Stimulated activated CD8-positive, alpha-beta memory T cell treated with anti-CD3 and anti-CD28 coated beads, Interleukin-7, amount 100 ng/mL, for 4 hours (primary cell): ENCODE results near the gene MSANTD1.
A peak's percentile ranks its signal among the peaks of the same experiment; 100 is the strongest.

Source experiments
- DNase-seq, 2 donors: peaks; one replicate each; pipeline ENCODE4 v3.0.0-alpha.2; 2020; ENCODE audit warnings: low read depth in 2 of 2

The MSANTD1 gene

GRCh38 chr4:3248811-3249661 lies at the start of gene MSANTD1:
MSANTD1 (plus strand) TSS chr4:3249159; CDS start chr4:3249223, 64 bp downstream.
- DNase-seq, result no peak

- DNase-seq, result no peak
Measured at GRCh38 chr4:3199653-3200422, 49.1 kb upstream of the MSANTD1 start.

DNA sequence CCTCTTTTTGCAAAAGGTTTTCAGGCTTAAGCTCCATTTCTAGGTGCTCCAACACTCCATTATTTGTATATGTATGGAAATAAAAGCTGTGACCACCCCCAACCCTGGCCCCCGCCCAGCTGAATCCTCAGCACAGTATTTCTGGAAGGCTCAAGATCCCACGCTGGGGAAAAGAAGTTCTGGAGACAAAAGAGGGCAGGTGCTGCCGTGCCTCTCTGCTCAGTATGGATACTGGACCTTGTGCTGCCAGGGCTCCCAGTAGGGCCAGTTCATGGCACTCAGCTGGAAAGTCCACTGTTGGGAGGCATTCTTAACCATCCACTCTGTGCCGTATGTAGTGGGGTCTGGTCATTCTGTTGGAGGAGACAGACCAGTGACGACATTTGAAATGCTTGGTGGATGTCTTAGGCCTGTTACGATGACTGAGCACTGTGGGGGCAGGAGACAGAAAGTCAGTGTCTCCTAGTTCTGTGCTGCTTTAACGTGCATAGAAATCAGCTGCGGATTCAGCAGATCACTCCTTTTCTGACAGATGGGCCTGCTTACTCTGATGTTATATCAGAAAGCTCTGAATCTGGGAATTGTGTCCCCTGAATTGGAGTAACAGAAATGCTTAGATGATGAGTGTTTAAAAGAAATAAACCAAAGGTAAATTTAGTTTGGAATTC lies 48.4 kb upstream of the MSANTD1 start:
- DNase-seq, result no peak

- DNase-seq, result peak; percentile 39 to 44
Measured at GRCh38 chr4:3201718-3202702, 46.9 kb upstream of the MSANTD1 start.

- DNase-seq, result peak in 1 of 2 donors; percentile 34
Measured at GRCh38 chr4:3202836-3203820, 45.8 kb upstream of the MSANTD1 start.

- DNase-seq, result no peak
Measured at GRCh38 chr4:3203971-3204431, 45.0 kb upstream of the MSANTD1 start.

DNA sequence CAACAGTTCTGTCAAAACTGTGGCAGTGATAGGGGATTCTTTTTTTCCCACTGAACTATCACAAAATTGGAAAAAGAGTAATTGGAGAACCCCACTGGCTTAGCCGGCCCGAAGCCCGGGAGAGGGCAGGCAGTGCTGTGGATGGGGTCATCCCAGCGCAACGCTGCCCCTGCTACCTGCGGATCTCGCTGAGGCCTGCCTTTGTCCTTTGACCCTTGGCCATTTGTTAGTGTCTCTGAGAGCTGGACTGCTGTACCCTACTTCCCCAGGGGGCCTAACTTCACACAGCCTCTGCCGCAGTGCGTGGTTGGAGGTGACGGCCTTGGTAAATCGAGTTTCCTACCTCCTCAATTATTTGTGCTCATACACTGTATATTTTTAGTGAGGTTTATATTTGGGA lies 43.0 kb upstream of the MSANTD1 start:
- DNase-seq, result no peak

- DNase-seq, result no peak
Measured at GRCh38 chr4:3206439-3207100, 42.4 kb upstream of the MSANTD1 start.

GRCh38 chr4:3207531-3208037 lies 41.4 kb upstream of the MSANTD1 start:
- no peak for DNase-seq

DNA sequence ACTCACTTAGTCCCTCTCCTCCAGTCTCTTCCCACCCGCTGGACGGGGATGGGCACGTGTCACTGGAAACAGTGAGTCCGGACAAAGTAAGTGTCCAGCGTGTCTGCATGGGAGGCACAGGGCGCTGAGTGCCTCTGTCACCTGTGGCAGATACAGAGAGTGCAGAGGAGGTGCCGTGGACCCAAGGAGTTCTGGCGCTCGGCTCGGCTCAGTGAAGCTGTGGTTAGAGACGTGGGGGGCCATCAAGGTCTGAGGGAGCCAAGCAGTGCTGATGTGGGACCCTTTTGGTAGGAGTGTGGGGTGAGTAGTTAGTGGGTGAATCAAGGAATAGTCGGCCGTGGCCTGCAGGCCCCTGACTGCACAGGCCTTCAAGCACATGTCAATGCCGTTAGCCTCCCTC lies 40.1 kb upstream of the MSANTD1 start:
- no peak for DNase-seq

- no peak for DNase-seq
Measured at GRCh38 chr4:3209551-3210325, 39.2 kb upstream of the MSANTD1 start.

DNA sequence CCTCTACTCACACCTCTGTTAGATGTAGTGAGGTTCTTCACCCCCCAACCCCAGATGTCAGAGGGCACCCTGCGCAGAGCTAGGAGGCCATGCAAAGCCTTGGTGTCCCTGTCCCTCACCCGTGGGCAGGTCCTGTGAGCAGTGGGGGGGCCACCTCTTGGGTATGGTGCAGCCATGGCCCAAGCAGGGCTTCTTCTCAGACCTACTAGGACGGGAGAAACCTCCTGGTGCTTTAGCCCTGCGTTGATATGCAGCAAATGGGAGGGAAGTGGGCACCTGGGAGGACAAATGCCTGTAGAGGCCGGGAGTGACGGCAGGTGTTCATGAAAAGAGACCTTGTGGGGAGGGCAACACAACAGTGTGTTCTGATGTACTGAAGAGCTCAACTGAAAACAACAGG lies 38.5 kb upstream of the MSANTD1 start:
- DNase-seq, result no peak

DNA sequence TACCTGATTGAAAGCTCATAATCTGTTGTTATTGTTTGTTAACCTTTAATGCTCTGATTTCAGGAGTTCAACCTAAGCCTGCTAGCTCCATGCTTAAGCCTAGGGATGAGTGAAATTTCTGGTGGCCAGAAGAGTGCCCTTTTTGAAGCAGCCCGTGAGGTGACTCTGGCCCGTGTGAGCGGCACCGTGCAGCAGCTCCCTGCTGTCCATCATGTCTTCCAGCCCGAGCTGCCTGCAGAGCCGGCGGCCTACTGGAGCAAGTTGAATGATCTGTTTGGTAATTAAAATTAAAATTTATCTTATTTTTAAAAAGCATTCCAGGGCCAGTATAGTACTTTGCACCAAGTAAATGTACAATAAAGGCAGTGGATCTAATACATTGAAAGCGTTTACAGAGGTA lies 37.1 kb upstream of the MSANTD1 start:
- DNase-seq, result no peak

- no peak for DNase-seq
Measured at GRCh38 chr4:3212391-3213105, 36.4 kb upstream of the MSANTD1 start.

GRCh38 chr4:3213106-3213425 lies 35.9 kb upstream of the MSANTD1 start:
- no peak for DNase-seq

DNA sequence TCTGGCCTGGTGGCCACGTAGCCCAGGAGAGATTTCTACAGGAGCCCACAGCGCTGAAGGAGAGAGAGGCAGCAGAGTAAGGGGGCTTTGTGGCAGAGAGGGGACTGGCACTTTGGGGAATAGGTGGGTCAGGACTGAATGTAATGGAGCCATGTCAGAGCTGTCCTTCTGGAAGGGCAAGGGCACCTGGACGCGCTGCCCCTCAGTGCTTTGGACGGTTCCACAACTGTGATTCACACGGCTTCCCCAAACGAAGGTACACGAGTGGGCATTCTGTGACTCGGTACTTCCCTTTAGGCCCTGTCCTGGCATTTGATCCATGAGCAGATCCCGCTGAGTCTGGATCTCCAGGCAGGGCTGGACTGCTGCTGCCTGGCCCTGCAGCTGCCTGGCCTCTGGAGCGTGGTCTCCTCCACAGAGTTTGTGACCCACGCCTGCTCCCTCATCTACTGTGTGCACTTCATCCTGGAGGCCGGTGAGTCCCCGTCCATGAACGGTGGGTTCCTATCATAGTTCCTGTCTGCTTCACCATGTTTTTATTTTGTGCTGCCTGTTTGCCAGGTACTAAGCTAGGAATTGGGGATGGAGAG lies 35.2 kb upstream of the MSANTD1 start:
- no peak for DNase-seq

DNA sequence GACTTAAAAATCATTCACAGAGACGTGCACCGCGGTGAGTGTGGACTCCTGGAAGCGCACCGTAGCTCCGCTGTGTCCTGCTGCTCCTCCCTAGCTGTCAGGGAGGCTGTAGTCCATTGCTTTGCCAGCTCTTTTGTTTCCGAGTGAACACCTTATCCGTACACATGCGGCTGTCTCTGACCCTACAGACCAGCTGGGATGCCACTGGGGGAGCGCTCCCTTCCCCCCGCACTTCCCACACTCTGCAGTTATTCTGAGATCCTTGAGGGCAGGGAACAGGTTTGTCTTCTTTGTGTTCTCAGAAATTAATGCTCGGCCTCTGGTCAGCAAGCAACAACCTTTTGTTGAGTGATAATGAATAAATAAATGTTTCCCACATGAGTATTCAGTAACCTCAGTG lies 33.7 kb upstream of the MSANTD1 start:
- DNase-seq, result no peak
